Stimulated activated CD4-positive, alpha-beta T cell treated with anti-CD3 and anti-CD28 coated beads, Interleukin-2, amount 100 ng/mL, for 24 hours (primary cell): ENCODE results near the gene SEMA3D.

Source experiments
- DNase-seq, 2 donors: peaks; one replicate each; pipeline ENCODE4 v3.0.0-alpha.2; 2020

The SEMA3D gene

DNA sequence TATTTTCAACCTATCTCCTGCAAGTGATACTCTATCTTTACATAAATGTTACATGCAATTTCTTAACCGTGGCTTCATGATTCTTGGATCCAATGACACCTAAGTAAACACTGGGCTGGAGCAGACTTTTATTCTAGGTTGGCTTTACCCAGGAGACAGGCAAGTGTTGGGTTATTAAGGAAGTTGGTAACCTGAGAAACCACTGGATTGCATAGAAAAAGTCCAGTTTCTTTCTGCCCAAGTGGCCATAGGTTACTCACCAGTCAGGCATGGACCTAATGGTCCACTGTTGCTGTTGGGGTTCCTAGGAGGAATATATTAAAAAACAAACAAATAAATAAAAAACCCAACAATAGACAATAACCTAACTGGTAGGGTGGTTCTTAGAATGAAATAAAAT, 112.8 kb downstream of the SEMA3D start:
- no peak for DNase-seq

- no peak for DNase-seq
Measured at GRCh38 chr7:85070967-85071628, 115.8 kb downstream of the SEMA3D start.

GRCh38 chr7:85068799-85069198, 118.1 kb downstream of the SEMA3D start:
- DNase-seq = no peak

DNA sequence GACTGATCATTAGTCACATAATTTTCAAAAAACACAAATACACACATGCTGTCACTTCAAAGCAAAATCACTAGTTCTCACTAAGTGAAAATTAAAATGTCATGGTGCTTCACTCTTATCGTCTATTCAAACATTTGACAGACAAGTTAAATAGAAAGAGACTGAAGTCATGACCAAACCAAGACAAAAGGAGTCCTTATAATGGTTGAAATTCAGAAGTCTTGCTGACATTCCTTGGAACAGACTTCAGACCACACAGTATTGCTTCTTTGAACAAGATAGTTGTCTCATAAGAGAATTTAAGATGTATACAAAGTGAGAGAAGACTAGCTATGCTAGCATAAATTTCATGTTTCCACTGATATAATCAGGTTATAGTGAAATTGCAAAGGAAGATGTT, 119.5 kb downstream of the SEMA3D start:
- no peak for DNase-seq

GRCh38 chr7:85065888-85066485, 120.9 kb downstream of the SEMA3D start:
- DNase-seq = no peak

- no peak for DNase-seq
Measured at GRCh38 chr7:85065306-85065705, 121.5 kb downstream of the SEMA3D start.

- DNase-seq = no peak
Measured at GRCh38 chr7:85062651-85063050, 124.2 kb downstream of the SEMA3D start.

DNA sequence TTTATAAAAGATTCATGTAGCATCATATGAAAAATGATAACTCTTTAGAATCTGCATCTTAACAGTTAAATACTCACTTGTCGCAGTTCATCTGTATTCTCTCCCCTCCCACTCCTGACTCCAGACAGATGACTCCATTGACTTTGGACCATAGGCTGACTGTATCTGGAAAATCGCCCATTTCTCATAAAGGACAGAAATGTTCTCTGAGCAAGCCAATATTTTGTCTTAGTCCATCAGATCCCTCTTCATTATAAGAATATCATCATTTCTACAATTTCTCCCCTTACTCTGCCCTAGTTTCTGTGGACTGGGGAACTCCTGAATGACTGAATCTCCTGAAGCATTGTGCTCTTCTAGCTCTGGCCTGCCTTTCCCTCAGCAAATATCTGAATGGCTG, 125.4 kb downstream of the SEMA3D start:
- DNase-seq = no peak

- DNase-seq = no peak
Measured at GRCh38 chr7:85060696-85061095, 126.2 kb downstream of the SEMA3D start.

DNA sequence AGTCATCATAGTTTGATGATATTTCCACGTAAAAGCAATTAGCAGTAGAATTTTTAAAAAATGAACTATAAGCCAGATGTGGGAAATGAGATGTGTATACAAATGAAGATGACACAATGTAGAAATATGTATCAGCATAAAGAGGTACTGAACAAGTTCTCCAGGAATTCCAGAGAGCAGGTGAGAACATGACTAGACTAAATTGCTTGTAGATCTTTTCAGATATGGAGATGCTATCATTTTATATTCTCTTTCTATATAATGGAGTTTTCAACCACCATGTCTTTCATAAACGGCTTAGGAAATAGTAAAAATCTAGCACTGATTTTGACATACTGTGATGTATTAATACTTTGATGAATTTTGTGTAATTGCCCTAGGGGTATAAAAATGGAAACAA, 130.9 kb downstream of the SEMA3D start:
- no peak for DNase-seq

DNA sequence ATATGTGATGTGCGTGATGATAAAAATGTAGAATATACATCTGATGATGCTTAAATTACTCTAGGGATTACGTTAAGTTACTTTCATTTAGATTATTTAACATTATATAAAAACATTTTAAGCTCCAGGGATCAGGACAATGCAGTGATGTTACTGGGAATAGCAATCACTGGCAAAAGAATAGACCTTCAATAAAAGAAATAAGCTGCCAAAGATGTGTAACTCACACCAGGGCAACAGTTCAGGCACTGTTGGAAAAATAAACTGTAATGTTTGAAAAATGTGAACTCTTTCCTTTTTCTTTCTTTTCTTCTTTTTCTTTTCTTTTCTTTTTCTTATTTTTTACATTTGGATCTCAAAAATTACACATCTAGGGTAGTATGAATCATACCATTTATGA, 131.7 kb downstream of the SEMA3D start:
- DNase-seq = no peak

GRCh38 chr7:85054306-85054705, 132.6 kb downstream of the SEMA3D start:
- no peak for DNase-seq

DNA sequence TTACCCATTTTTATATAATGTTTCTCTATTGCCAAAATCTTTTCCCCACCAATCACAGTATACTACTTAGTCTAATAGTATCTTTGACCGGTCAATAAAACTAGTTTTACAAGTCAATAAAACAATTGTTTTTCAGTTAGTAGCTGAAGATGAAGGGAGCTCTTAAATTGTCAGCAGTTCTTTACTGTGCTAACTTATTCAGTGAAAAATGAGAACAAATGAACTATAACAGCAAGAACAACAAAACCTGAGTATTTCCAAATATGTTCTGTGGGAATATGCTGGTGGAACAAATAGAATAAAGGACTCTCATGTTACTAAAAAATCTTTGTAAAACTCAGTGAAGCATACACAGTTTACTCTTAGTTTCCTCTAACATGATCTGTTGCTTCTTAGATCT, 134.0 kb downstream of the SEMA3D start:
- DNase-seq = no peak

DNA sequence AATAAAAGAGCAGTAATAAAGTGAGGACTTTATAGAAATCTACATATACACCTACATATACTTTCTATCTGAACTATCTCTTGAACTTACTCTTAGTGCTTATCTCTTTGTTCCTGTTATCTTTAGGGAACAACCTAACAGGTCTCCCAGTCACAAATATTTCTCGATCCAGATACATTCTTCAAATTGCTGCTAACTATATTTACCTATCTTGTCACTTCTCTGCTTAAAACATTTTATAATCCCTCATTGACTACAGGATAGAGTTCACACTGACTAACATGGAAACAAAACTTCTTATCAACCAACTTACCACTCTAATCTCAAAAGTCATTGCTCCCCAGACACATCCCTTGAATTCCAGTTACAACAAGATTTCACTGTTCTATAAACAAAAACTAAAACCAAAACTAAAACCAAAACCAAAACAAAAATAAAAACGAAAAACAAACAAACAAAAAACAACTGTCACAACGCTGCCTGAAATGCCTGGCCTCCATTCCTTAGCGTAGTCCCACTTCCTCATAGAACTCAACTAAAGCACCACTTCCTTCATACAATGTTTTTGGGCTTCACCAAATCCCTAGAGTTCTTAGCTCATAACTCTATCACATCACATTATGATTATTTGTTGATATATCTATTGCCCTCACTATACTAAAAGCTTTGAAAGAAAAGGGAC, 134.7 kb downstream of the SEMA3D start:
- DNase-seq = no peak

- no peak for DNase-seq
Measured at GRCh38 chr7:85046534-85046933, 140.3 kb downstream of the SEMA3D start.

GRCh38 chr7:85041605-85042216, 145.1 kb downstream of the SEMA3D start:
- DNase-seq = peak; percentile 21 to 35

DNA sequence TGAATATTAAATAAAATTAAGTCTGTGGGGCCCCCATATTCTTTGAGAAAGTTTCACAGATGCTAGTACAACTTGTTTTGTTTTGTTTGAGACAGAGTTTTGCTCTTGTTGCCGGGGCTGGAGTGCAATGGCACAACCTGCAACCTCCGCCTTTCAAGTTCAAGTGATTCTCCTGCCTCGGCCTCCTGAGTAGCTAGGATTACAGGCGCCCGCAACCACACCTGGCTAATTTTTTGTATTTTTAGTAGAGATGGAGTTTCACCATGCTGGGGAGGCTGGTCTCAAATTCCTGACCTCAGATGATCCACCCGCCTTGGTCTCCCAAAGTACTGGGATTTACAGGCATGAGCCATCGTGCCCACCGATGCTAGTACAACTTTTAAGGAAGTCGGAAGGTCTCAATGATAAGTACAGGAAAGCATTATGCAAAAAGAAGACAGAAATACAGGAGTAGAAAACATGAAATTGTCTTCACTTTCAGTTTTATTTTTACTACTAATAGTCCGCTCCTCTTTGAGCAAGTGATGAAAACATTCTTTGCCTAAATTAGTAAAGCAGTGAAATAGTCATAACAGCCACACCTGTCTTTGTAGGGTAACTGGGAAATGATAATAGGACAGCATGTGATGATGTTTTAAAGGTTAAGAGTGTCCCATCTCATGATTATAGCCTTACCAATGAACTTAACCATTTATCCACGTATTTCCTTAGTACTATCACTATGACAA, 147.5 kb downstream of the SEMA3D start:
- DNase-seq = no peak

DNA sequence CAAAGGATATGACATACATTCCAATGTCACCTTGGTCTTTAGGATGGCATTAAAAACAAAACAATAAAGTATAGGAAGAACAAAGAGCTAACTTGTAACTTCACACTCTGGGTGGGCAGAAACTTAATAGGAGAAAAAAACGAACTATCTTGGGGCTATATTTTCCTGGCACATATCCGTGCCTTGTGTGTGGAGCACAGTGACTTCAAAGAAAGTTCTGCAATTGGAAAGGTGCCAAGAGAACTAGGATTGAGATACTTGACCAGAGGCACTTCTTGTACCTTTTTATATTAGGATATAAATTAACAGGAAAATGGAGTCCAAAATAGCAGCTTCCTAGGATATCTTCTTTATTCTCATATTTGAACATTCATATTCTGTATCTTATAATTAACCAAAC, 148.4 kb downstream of the SEMA3D start:
- no peak for DNase-seq

- DNase-seq = no peak
Measured at GRCh38 chr7:85033263-85033662, 153.6 kb downstream of the SEMA3D start.

GRCh38 chr7:85031475-85031874, 155.4 kb downstream of the SEMA3D start:
- DNase-seq = no peak

- DNase-seq = no peak
Measured at GRCh38 chr7:85030893-85031292, 156.0 kb downstream of the SEMA3D start.

DNA sequence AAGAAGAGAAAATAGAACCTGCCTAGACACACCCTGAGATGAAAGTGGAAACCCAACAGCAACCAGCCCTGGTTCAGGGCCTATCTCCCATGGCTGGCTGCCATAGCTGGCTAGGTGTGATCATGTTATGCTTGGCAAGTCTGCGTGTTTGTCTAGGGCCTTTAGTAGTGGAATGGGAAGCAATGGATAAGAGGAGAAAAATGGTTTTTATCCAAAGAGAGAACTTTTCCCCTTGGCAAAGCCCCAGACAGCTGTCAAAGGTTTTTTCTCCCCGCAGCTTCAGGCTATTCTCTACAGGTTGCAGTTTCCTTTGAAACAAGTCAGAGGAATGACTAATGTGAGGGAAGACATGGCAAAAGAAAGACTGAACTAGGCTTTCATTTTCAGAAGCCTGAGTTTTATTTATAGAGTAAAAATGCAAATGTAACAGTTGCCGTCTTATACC, 161.5 kb downstream of the SEMA3D start:
- no peak for DNase-seq

DNA sequence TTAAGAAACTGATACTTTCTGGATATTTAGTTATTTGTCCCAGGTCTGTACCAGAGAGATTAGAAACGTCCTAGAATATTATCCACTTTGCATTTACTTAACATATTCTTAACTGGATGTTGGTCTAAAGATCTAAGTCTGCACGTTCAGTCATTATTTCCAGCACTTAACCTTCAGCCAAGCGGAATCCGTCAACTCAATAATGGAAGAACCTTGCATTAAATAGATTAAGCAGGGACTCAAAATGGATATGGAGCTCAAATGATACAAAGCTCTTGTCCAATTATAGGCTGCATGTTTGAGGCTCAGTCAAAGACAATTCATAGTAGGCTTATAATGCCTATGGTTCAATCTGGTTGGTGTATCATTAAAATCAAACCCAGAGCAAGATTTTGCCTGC, 162.9 kb downstream of the SEMA3D start:
- no peak for DNase-seq
